ENCODE data around the gene MYO1D. TPM values are rescaled to one million over a fixed set of nuclear protein-coding genes. Genes with fewer than 3 reads are reported as not detected.

Gene MYO1D
- total RNA-seq, 1 experiment from 2014 or later, result 29.9 TPM

GRCh38 chr17:32831223-32831622, 45.7 kb downstream of the MYO1D start:
- Mint-ChIP-seq H3K4me1 (0 out of 2 replicates have a peak, but pooled peaks cover 3% of the 10 kb centered on the region), H3K9me3 (0 out of 2 replicates have a peak, but pooled peaks cover 3% of the 10 kb centered on the region), H3K27me3 (ENCODE audit: low read depth) (no peaks in the 10 kb centered on the region)

More at GRCh38 chr17:32831223-32831622, 45.7 kb downstream of the MYO1D start:
- Mint-ChIP-seq H3K4me3 (no peak overlapping the region), H3K36me3 (no peaks in the 10 kb centered on the region), H3K27ac (no peak overlapping the region)
- TF ChIP-seq CBFB (CRISPR knock-in tag; IDR thresholded peaks at IDR 0.05; ENCODE audit: low read depth) (no peak), ATF6 (CRISPR knock-in tag; IDR thresholded peaks at IDR 0.05) (no peak), ZNF671 (CRISPR knock-in tag; IDR thresholded peaks at IDR 0.05) (no peak), TCF7 (CRISPR knock-in tag; IDR thresholded peaks at IDR 0.05; ENCODE audit: low read depth) (no peak), AR (CRISPR knock-in tag; IDR thresholded peaks at IDR 0.05) (no peak), SOX15 (CRISPR knock-in tag; IDR thresholded peaks at IDR 0.05) (no peak), FOXJ3 (CRISPR knock-in tag; IDR thresholded peaks at IDR 0.05; ENCODE audit: borderline replicate concordance) (no peak), SP1 (CRISPR knock-in tag; conservative IDR thresholded peaks at IDR 0.05) (no peak), MXD4 (CRISPR knock-in tag; IDR thresholded peaks at IDR 0.05; ENCODE audit: borderline replicate concordance) (no peak), ELF4 (CRISPR knock-in tag; IDR thresholded peaks at IDR 0.05; ENCODE audit: low read depth) (no peak), ERG (CRISPR knock-in tag; IDR thresholded peaks at IDR 0.05) (no peak), KAT7 (CRISPR knock-in tag; IDR thresholded peaks at IDR 0.05; ENCODE audit: borderline replicate concordance) (no peak), IRF1 (CRISPR knock-in tag; IDR thresholded peaks at IDR 0.05) (no peak), TP53 (CRISPR knock-in tag; IDR thresholded peaks at IDR 0.05) (no peak), ZNF416 (CRISPR knock-in tag; IDR thresholded peaks at IDR 0.05) (no peak), ZNF532 (CRISPR knock-in tag; IDR thresholded peaks at IDR 0.05; ENCODE audit: borderline replicate concordance) (no peak)
- DNase-seq (ENCODE audit: low spot score) (no peak), ATAC-seq (no peak)
- ChIA-PET CTCF (interaction anchor here (1.1 to 1.8 kb wide), 2 partner anchors 48 to 78 kb away, joined by 3 to 5 read pairs; no protein-coding TSS in a partner anchor), POLR2A (interaction anchor here (1.2 kb wide), 1 partner anchor 46 kb away, joined by 3 read pairs; the partner anchor contains the start of gene MYO1D)
